Measurements from ENCODE around the gene FREM2.

GRCh38 chr13:38690231-38690630 is 3.4 kb downstream of the FREM2 start:
- TF ChIP-seq EP300 (IDR thresholded peaks at IDR 0.05) = no peak
- TF ChIP-seq POLR2A (IDR thresholded peaks at IDR 0.05) = no peak
